ENCODE results near the gene RAB2B.
A peak's percentile ranks its signal among the peaks of the same experiment; 100 is the strongest.
"Not testable (repeated sequence)": the region's sequence is repeated elsewhere in the genome, so short reads cannot be mapped to it uniquely, and the experiment has no call there.

RAB2B gene

GRCh38 chr14:21494902-21495762, 18.4 kb upstream of the RAB2B start:
- DNase-seq: no peak
- intact Hi-C loops (cut with DNase I): no loop called here

- DNase-seq: no peak
- intact Hi-C loops (cut with DNase I): no loop called here
Observed at GRCh38 chr14:21486640-21487087, 9.9 kb upstream of the RAB2B start.

- DNase-seq: peak in 1 of 10 donors; percentile 75
- intact Hi-C loops (cut with DNase I): loop anchor here (2.0 kb wide), 1 partner anchor 40 kb away; no protein-coding TSS in a partner anchor
Observed at GRCh38 chr14:21476523-21476924, 235 bp downstream of the RAB2B start.

GRCh38 chr14:21475767-21476522, 814 bp downstream of the RAB2B start:
- DNase-seq: no peak
- intact Hi-C loops (cut with DNase I): loop anchor here (2.0 kb wide), 1 partner anchor 39 kb away; no protein-coding TSS in a partner anchor

- DNase-seq: no peak
- intact Hi-C loops (cut with DNase I): no loop called here
Observed at GRCh38 chr14:21467616-21468015, 9.1 kb downstream of the RAB2B start.

- intact Hi-C loops (cut with DNase I): loop anchor here (1.0 to 10.0 kb wide), 4 partner anchors 19 to 191 kb away; partner anchors contain the start of genes HNRNPC, METTL3 and TOX4
Observed at GRCh38 chr14:21455912-21456667, 20.7 kb downstream of the RAB2B start, which contains the start of gene CHD8. TSS of gene CHD8 (minus strand) at chr14:21456123. CDS start at chr14:21431643, 24,480 bp downstream.

GRCh38 chr14:21455592-21455911, 21.2 kb downstream of the RAB2B start:
- no peak for DNase-seq
- intact Hi-C loops (cut with DNase I): loop anchor here (10.0 kb wide), 1 partner anchor 191 kb away; the partner anchor contains the start of gene HNRNPC

More at GRCh38 chr14:21455912-21456667, 20.7 kb downstream of the RAB2B start, which contains the start of gene CHD8:
- DNase-seq: peak; percentile 99 to 100 (median 100)

GRCh38 chr14:21454843-21455544, 21.8 kb downstream of the RAB2B start:
- intact Hi-C loops (cut with DNase I): loop anchor here (10.0 kb wide), 1 partner anchor 190 kb away; the partner anchor contains the start of gene HNRNPC
- no peak for DNase-seq

- DNase-seq: no peak
Observed at GRCh38 chr14:21449899-21450216, 26.9 kb downstream of the RAB2B start.

GRCh38 chr14:21442657-21443056, 34.1 kb downstream of the RAB2B start:
- intact Hi-C loops (cut with DNase I): not testable (repeated sequence)

More at GRCh38 chr14:21449899-21450216, 26.9 kb downstream of the RAB2B start:
- intact Hi-C loops (cut with DNase I): loop anchor here (10.0 kb wide), 1 partner anchor 185 kb away; the partner anchor contains the start of gene HNRNPC

GRCh38 chr14:21440859-21441258, 35.9 kb downstream of the RAB2B start:
- no peak for DNase-seq
- intact Hi-C loops (cut with DNase I): no loop called here

More at GRCh38 chr14:21442657-21443056, 34.1 kb downstream of the RAB2B start:
- DNase-seq: not testable (repeated sequence)

- peak; percentile 98 to 100 (median 99) for DNase-seq
- intact Hi-C loops (cut with DNase I): loop anchor here (1.0 to 10.0 kb wide), 4 partner anchors 19 to 120 kb away; partner anchors contain the start of genes CHD8, RAB2B, SUPT16H and TOX4
Observed at GRCh38 chr14:21437063-21437901, 39.5 kb downstream of the RAB2B start.

GRCh38 chr14:21436567-21437062, 40.1 kb downstream of the RAB2B start:
- DNase-seq: no peak
- intact Hi-C loops (cut with DNase I): loop anchor here (1.0 to 10.0 kb wide), 4 partner anchors 20 to 121 kb away; partner anchors contain the start of genes CHD8, RAB2B, SUPT16H and TOX4

- intact Hi-C loops (cut with DNase I): loop anchor here (10.0 kb wide), 1 partner anchor 46 kb away; the partner anchor contains the start of gene SUPT16H
- DNase-seq: no peak
Observed at GRCh38 chr14:21431126-21431525, 45.6 kb downstream of the RAB2B start.

GRCh38 chr14:21428930-21429329, 47.8 kb downstream of the RAB2B start:
- DNase-seq: peak in 3 of 10 donors; percentile 5 to 74 (median 69)
- intact Hi-C loops (cut with DNase I): loop anchor here (5.0 kb wide), 1 partner anchor 107 kb away; no protein-coding TSS in a partner anchor

GRCh38 chr14:21426692-21427091, 50.1 kb downstream of the RAB2B start:
- intact Hi-C loops (cut with DNase I): loop anchor here (5.0 kb wide), 1 partner anchor 104 kb away; no protein-coding TSS in a partner anchor
- DNase-seq: no peak

GRCh38 chr14:21419528-21419927, 57.2 kb downstream of the RAB2B start:
- no peak for DNase-seq
- intact Hi-C loops (cut with DNase I): no loop called here

- intact Hi-C loops (cut with DNase I): no loop called here
Observed at GRCh38 chr14:21415329-21415728, 61.4 kb downstream of the RAB2B start.

More at GRCh38 chr14:21415329-21415728, 61.4 kb downstream of the RAB2B start:
- DNase-seq: no peak
